Pancreas (tissue), 10 donors: ENCODE measurements around the gene SPTBN1. TPM values are rescaled to one million over a fixed set of nuclear protein-coding genes. Genes with fewer than 3 reads are reported as not detected.

Experiments used
- ATAC-seq, 4 donors: fragments of 200-7000 bp; cut with Tn5 transposase; one replicate each; pipeline versions ENCODE4 v1.8.0 to v1.9.1; 2020; ENCODE audit warnings: mild to moderate bottlenecking in 4 of 4, moderate library complexity in 4 of 4
- DNase-seq, 6 donors: peaks; one replicate each; pipeline ENCODE4 v3.0.0-alpha.2; 2020
- FAIRE-seq: peaks from 2 replicates; lab custom pipeline; 2012; peaks lifted over from hg19 to GRCh38; lab: Jason Lieb, UNC
- H3K27ac ChIP-seq, 4 donors: fragments of 200-600 bp; sonication (generic); 1 replicate in 3 of 4; 2 replicates in 1 of 4; pipeline versions ENCODE4 v1.5.0 to v1.8.0; 2020
- H3K27me3 ChIP-seq, 4 donors: fragments of 200-600 bp; one replicate each; pipeline ENCODE4 v1.8.0; 2021
- H3K36me3 ChIP-seq, 3 donors: fragments of 200-600 bp; sonication (generic) in 1 of 3; one replicate each; pipeline versions ENCODE4 v1.5.0 to v1.8.0; 2020 to 2021
- H3K4me1 ChIP-seq, 3 donors: fragments of 200-600 bp; one replicate each; pipeline ENCODE4 v1.8.0; 2021
- H3K4me3 ChIP-seq, 4 donors: fragments of 200-600 bp; sonication (generic) in 2 of 4; one replicate each; pipeline versions ENCODE4 v1.5.0 to v1.8.0; 2020 to 2021
- H3K9me3 ChIP-seq, 4 donors: fragments of 200-600 bp; one replicate each; pipeline ENCODE4 v1.8.0; 2021
- whole genome bisulfite sequencing, 2 donors: extraction: QIAGEN DNeasy Blood & Tissue Kit; methylation state at CpG; one replicate each; pipeline ENCODE4 v1.1.7; 2013; 5-methylcytosine and 5-hydroxymethylcytosine counted together
- intact Hi-C, 3 donors: fragments of 100-400 bp; cut with DNase I; formaldehyde crosslinking; loops; one replicate each; pipeline versions ENCODE4 v1.11.1 to v1.14.2; 2022
- polyA plus RNA-seq, 2 donors: library from polyadenylated mRNA; stranded (reverse); fragments of 200-250 nt; gene quantifications; one replicate each; pipeline ENCODE4 v1.2.3, GENCODE V29; 2013
- total RNA-seq, 6 donors: library from RNA; stranded (reverse); fragmentation: NEBNext Ultra II Directional in 4 of 6; extraction: Animal tissue kit (Norgen Biotek cat#: 25700) in 4 of 6; gene quantifications; one replicate each; pipeline versions ENCODE4 v1.2.1 to v1.2.4, GENCODE V29; 2021 to 2023
- TF ChIP-seq, protein P1 (sequence below), 4 donors: fragments of 200-600 bp; sonication (generic) in 3 of 4; IDR thresholded peaks; one replicate each; pipeline versions ENCODE4 v1.5.0 to v1.8.0; 2021; ENCODE audit warnings: antibody characterized with exemption in 4 of 4
- donor health status: healthy with polysubstance abuse.
- donor health status: DM: no; HTN: no; CAD: no; lungs with moderate emphysema.
- donor health status: DM: no; HTN: no; CAD: no.
- donor health status: control.
- donor health status: control.
- donor health status: Bipolar disorder and iron deficiency.
- donor health status: DM: yes; HTN: yes; CAD: no.
- donor health status: DM: no; HTN: no; CAD: no.
- donor health status: DM: no; HTN: no; CAD: no.
- donor health status: DM: yes; HTN: yes; CAD: no.

Gene SPTBN1
- total and polyA plus RNA-seq, 8 donors = 43.8 to 192 (median 84.4) TPM

DNA sequence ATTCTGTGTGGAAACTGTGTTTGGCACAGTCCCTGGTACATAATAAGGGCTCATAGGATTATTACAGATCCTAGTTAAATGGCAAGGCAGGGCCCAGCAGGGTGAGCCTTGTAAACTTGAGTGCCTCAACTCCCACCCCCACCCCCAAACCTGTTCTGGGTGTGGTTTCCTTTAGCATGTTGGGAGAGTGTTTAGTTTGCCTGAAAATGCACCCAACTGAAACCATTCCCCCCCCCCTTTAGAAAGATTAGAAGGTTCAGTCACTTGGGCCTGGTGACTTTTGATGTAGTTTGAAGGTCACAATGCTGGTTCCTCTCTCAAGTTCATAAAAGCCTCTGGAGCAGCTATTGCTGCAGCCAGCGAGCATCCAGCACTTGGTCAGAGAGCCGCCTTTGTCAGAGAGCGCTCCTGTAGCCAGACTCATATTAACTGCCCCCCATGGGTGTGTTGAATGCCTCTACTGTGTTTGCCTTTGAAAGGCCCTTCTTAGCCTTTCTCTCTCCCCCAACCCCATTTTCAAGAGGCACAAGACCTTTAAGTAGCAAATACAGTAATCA, 113.7 kb downstream of the SPTBN1 start:
- DNase-seq = no peak

DNA sequence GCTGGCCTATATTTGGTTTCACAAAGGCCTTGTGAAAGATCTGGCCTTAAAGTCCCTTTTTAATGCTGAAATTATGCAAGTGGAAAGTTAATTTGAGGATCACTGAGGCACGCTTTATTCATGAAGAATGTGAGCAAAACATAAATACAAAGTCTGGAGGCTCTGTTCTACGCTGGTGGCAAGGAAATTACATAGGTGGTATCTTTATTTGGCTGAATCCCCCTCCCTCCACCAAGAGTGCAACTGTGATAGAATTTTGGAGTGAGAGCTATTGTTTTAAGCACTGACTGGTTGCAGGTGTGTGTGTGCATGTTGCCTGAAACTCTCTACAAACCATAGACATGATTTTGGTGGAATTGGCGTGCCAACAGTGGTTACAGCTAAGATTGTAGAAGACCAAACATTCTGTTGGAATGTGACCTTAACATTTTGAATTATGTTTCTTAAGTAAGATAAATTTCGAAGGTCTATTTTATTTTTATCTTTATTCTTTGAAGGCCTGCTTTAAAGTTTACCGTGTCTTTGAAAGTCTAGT, 114.3 kb downstream of the SPTBN1 start:
- Histone ChIP-seq H3K4me3 (peak overlapping the region in 1 of 4 donors; percentile 1), H3K27me3 (no peaks in the 10 kb centered on the region), H3K27ac (peak overlapping the region in 3 of 4 donors; percentile 5 to 94 (median 68)), H3K4me1 (peaks cover 72 to 98% (median 90%) of the 10 kb centered on the region in 3 donors), H3K9me3 (no peaks in the 10 kb centered on the region), H3K36me3 (no peaks in the 10 kb centered on the region)
- intact Hi-C loops = no loop called here
- no peak for DNase-seq
- ATAC-seq = no peak
- FAIRE-seq = no peak
- TF ChIP-seq, protein P1, sequence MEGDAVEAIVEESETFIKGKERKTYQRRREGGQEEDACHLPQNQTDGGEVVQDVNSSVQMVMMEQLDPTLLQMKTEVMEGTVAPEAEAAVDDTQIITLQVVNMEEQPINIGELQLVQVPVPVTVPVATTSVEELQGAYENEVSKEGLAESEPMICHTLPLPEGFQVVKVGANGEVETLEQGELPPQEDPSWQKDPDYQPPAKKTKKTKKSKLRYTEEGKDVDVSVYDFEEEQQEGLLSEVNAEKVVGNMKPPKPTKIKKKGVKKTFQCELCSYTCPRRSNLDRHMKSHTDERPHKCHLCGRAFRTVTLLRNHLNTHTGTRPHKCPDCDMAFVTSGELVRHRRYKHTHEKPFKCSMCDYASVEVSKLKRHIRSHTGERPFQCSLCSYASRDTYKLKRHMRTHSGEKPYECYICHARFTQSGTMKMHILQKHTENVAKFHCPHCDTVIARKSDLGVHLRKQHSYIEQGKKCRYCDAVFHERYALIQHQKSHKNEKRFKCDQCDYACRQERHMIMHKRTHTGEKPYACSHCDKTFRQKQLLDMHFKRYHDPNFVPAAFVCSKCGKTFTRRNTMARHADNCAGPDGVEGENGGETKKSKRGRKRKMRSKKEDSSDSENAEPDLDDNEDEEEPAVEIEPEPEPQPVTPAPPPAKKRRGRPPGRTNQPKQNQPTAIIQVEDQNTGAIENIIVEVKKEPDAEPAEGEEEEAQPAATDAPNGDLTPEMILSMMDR (IDR thresholded peaks at IDR 0.05) = no peak
- WGBS, 2 donors = 53 to 57% methylated on average over 5 of the region's 5 CpGs

More for the DNA sequence above, 113.7 kb downstream of the SPTBN1 start:
- Histone ChIP-seq H3K27me3 (no peaks in the 10 kb centered on the region), H3K36me3 (no peaks in the 10 kb centered on the region), H3K4me1 (peaks cover 69 to 97% (median 88%) of the 10 kb centered on the region in 3 donors), H3K9me3 (no peaks in the 10 kb centered on the region), H3K4me3 (no peak overlapping the region), H3K27ac (peak overlapping the region in 2 of 4 donors; percentile 68 to 94)
- FAIRE-seq = no peak
- WGBS, 2 donors = 79 to 83% methylated on average over 3 of the region's 3 CpGs
- TF ChIP-seq, protein P1 (IDR thresholded peaks at IDR 0.05) = no peak
- ATAC-seq = no peak
- intact Hi-C loops = no loop called here

DNA sequence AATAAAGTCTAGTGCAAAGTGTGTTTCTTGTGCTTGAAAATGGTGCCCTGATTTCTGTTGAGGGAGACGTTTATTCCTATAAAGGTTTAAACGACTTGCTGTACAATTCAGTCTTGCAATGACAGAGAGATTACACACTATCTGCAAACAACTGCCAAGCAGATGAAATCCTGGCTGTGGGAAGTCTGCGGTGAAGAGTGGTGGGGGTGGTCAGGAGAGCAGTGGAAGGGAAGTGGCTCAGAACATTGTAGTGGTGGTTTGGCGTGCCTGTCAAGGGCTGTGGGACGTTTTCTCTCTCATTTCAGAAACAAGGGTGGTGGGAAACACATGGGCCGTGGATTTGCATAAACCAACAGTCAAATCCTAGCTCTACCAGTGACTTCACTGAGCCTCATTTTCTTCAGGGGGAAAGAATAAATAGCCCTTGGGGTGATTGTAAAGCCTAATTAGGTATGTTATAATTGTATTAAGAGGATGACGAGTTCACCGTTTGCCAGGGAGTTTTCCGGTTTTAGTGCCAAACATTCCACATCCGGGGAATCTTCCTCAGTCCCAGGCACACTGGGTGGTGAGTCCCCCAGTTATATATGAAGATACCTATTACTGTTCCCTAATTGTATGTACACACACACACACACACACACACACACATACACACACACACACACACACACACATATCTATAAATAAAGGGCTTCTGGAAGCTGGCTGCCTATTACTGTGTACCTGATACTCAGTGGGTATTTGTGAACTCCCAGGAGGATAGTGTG, 115.0 kb downstream of the SPTBN1 start:
- intact Hi-C loops = no loop called here
- H3K36me3 ChIP-seq = no peaks in the 10 kb centered on the region
- peak overlapping the region in 3 of 4 donors; percentile 5 to 94 (median 86) for H3K27ac ChIP-seq
- TF ChIP-seq, protein P1 (IDR thresholded peaks at IDR 0.05) = no peak
- H3K9me3 ChIP-seq = no peaks in the 10 kb centered on the region
- H3K27me3 ChIP-seq = no peaks in the 10 kb centered on the region
- peaks cover 75 to 99% (median 97%) of the 10 kb centered on the region in 3 donors for H3K4me1 ChIP-seq
- DNase-seq (peak in 1 of 6 donors; percentile 50), FAIRE-seq (no peak), ATAC-seq (peak in 3 of 4 donors; percentile 32 to 50 (median 36))
- peak overlapping the region in 1 of 4 donors; percentile 1 for H3K4me3 ChIP-seq
- 17 to 18% methylated on average over 10 of the region's 10 CpGs for WGBS, 2 donors

DNA sequence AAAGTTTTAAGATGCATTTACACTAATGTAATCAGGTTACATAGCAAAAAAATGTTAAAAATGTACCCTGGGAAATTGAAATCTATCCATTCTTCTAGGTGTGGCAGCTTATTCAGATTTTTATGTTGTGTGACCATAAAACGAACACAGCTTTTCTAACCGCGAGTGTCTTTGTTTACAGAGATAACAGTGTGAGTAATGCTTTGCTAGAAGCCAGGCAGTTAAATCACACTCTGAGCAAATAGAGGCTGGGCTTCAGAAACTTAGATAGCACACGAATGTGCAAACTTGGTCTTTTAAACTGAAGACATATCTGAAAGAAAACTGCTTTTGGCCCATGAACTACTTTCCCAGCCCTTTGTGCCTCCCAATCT, 116.1 kb downstream of the SPTBN1 start:
- ATAC-seq (peak; percentile 74 to 82 (median 78)), FAIRE-seq (no peak), DNase-seq (no peak)
- intact Hi-C loops = no loop called here
- Histone ChIP-seq H3K4me1 (peaks cover 85 to 99% (median 97%) of the 10 kb centered on the region in 3 donors), H3K9me3 (no peaks in the 10 kb centered on the region), H3K27ac (peak overlapping the region; percentile 59 to 94 (median 80)), H3K4me3 (no peak overlapping the region), H3K36me3 (no peaks in the 10 kb centered on the region), H3K27me3 (no peaks in the 10 kb centered on the region)
- 1% methylated on average over 4 of the region's 4 CpGs for WGBS, 2 donors
- TF ChIP-seq, protein P1 (IDR thresholded peaks at IDR 0.05) = no peak
